GM12892 (cell line): ENCODE data around the gene UBXN2A.

Experiments
- POLR2A ChIP-seq: IDR thresholded peaks from 2 replicates; pipeline ENCODE4 v1.6.1; 2011; ENCODE audit warnings: low read depth, low read length, control low read depth
- POLR2AphosphoS5 ChIP-seq: IDR thresholded peaks from 2 replicates; pipeline ENCODE4 v1.6.1; 2011; ENCODE audit warnings: low read depth, low read length, control low read depth
- TAF1 ChIP-seq: IDR thresholded peaks from 2 replicates; pipeline ENCODE4 v1.6.1; 2011; ENCODE audit warnings: low read depth, mild to moderate bottlenecking, control low read depth, low read length, borderline replicate concordance

DNA sequence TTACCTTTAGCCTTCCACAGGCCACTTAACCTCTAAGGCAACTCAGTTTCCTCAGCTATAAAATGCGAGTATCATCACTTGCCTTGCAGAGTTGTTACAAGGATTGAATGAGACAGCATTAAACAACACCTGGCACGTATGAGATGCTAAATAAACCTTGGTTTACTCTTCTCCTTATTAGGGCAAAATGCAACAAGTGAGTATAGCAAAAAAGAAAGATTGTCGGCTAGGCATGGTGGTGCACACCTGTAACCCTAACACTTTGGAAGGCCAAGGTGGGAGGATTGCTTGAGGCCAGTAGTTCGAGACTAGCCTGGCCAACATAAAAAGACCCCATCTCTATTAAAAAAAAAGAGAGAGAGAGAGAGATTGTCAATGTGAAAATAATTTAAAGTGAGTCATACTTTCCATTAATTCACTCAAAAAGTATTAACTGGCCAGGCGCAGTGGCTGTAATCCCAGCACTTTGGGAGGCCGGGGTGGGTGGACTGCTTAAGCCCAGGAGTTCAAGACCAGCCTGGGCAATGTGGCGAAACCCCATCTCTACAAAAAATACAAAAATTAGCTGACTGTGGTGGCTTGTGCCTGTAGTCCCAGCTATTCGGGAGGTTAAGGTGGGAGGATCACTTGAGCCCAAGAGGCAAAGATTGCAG, 21.3 kb upstream of the UBXN2A start:
- TF ChIP-seq POLR2AphosphoS5 (no peak), TAF1 (no peak), POLR2A (no peak)
